DND-41 (cell line): ENCODE measurements around the gene LGI4.

Experiments
- CTCF ChIP-seq: IDR thresholded peaks from 2 replicates; pipeline ENCODE4 v1.5.1; 2012; ENCODE audit warnings: borderline replicate concordance, low read length, moderate library complexity, mild to moderate bottlenecking; ENCODE audit not compliant: poor library complexity, severe bottlenecking; ENCODE audit errors: extremely low read depth
- EZH2 ChIP-seq: IDR thresholded peaks from 3 replicates; pipeline ENCODE4 v1.6.1; 2012; ENCODE audit warnings: borderline replicate concordance, low read depth, mild to moderate bottlenecking, moderate library complexity, low read length, inconsistent platforms; ENCODE audit not compliant: severe bottlenecking

- TF ChIP-seq CTCF, result no peak
- TF ChIP-seq EZH2, result no peak
Observed at GRCh38 chr19:35120492-35120891, 14.4 kb downstream of the LGI4 start.
